ENCODE results near the gene PARD3B. TPM values are rescaled to one million over a fixed set of nuclear protein-coding genes. Genes with fewer than 3 reads are reported as not detected.

Gene PARD3B
- total RNA-seq, 1 donor from 2014 or later: 9.5 TPM

- intact Hi-C loops (cut with DNase I): no loop called here
- no peak for DNase-seq (ENCODE audit: low spot score)
These were observed 508.6 kb downstream of the PARD3B start for GRCh38 chr2:205053827-205054410.

- intact Hi-C loops (cut with DNase I): no loop called here
- no peak for DNase-seq (ENCODE audit: low spot score)
These were observed 509.5 kb downstream of the PARD3B start for GRCh38 chr2:205054789-205055188.

GRCh38 chr2:205055251-205055650 lies 510.0 kb downstream of the PARD3B start:
- DNase-seq (ENCODE audit: low spot score): no peak
- intact Hi-C loops (cut with DNase I): no loop called here

GRCh38 chr2:205056151-205056561 lies 510.9 kb downstream of the PARD3B start:
- intact Hi-C loops (cut with DNase I): no loop called here

GRCh38 chr2:205058409-205058808 lies 513.1 kb downstream of the PARD3B start:
- DNase-seq (ENCODE audit: low spot score): no peak
- intact Hi-C loops (cut with DNase I): no loop called here

More at GRCh38 chr2:205056151-205056561, 510.9 kb downstream of the PARD3B start:
- no peak for DNase-seq (ENCODE audit: low spot score)

- no peak for DNase-seq (ENCODE audit: low spot score)
- intact Hi-C loops (cut with DNase I): no loop called here
These were observed 515.0 kb downstream of the PARD3B start for GRCh38 chr2:205060269-205060668.

GRCh38 chr2:205066081-205066480 lies 520.8 kb downstream of the PARD3B start:
- intact Hi-C loops (cut with DNase I): no loop called here
- DNase-seq (ENCODE audit: low spot score): no peak

- intact Hi-C loops (cut with DNase I): no loop called here
- DNase-seq (ENCODE audit: low spot score): no peak
These were observed 524.7 kb downstream of the PARD3B start for GRCh38 chr2:205069928-205070327.

GRCh38 chr2:205070889-205071288 lies 525.6 kb downstream of the PARD3B start:
- DNase-seq (ENCODE audit: low spot score): no peak
- intact Hi-C loops (cut with DNase I): no loop called here

- DNase-seq (ENCODE audit: low spot score): no peak
- intact Hi-C loops (cut with DNase I): no loop called here
These were observed 528.3 kb downstream of the PARD3B start for GRCh38 chr2:205073433-205074020.

- DNase-seq (ENCODE audit: low spot score): no peak
- intact Hi-C loops (cut with DNase I): no loop called here
These were observed 531.1 kb downstream of the PARD3B start for GRCh38 chr2:205076405-205076804.

GRCh38 chr2:205077159-205077558 lies 531.9 kb downstream of the PARD3B start:
- DNase-seq (ENCODE audit: low spot score): no peak
- intact Hi-C loops (cut with DNase I): no loop called here

- intact Hi-C loops (cut with DNase I): no loop called here
- no peak for DNase-seq (ENCODE audit: low spot score)
These were observed 533.5 kb downstream of the PARD3B start for GRCh38 chr2:205078762-205079161.

GRCh38 chr2:205079173-205079572 lies 533.9 kb downstream of the PARD3B start:
- intact Hi-C loops (cut with DNase I): no loop called here
- no peak for DNase-seq (ENCODE audit: low spot score)

GRCh38 chr2:205086662-205087061 lies 541.4 kb downstream of the PARD3B start:
- intact Hi-C loops (cut with DNase I): no loop called here
- no peak for DNase-seq (ENCODE audit: low spot score)

- intact Hi-C loops (cut with DNase I): no loop called here
- no peak for DNase-seq (ENCODE audit: low spot score)
These were observed 542.6 kb downstream of the PARD3B start for GRCh38 chr2:205087862-205088261.

- no peak for DNase-seq (ENCODE audit: low spot score)
- intact Hi-C loops (cut with DNase I): no loop called here
These were observed 544.7 kb downstream of the PARD3B start for GRCh38 chr2:205089958-205090357.

GRCh38 chr2:205091411-205091810 lies 546.1 kb downstream of the PARD3B start:
- intact Hi-C loops (cut with DNase I): no loop called here
- DNase-seq (ENCODE audit: low spot score): no peak

- intact Hi-C loops (cut with DNase I): no loop called here
- no peak for DNase-seq (ENCODE audit: low spot score)
These were observed 548.8 kb downstream of the PARD3B start for GRCh38 chr2:205094031-205094430.

- intact Hi-C loops (cut with DNase I): no loop called here
- DNase-seq (ENCODE audit: low spot score): no peak
These were observed 558.4 kb downstream of the PARD3B start for GRCh38 chr2:205103699-205104098.

- intact Hi-C loops (cut with DNase I): no loop called here
- DNase-seq (ENCODE audit: low spot score): no peak
These were observed 562.5 kb downstream of the PARD3B start for GRCh38 chr2:205107810-205108209.

- DNase-seq (ENCODE audit: low spot score): no peak
- intact Hi-C loops (cut with DNase I): no loop called here
These were observed 570.2 kb downstream of the PARD3B start for GRCh38 chr2:205115511-205115910.
